Calu3 (cell line): ENCODE data around the gene VASP. TPM values are rescaled to one million over a fixed set of nuclear protein-coding genes. Genes with fewer than 3 reads are reported as not detected.

Experiments
- BruUV-seq: library from RNA; stranded (reverse); fragments of 400-500 nt; replicated peaks from 2 replicates; lab custom pipeline; 2021; lab: Mats Ljungman, UMichigan
- CTCF ChIA-PET: fragments of 300-600 bp; sonication (Branson Sonifier 250); formaldehyde crosslinking; loops from one replicate; lab custom pipeline; 2022; ENCODE audit warnings: antibody characterized with exemption; lab: Charles Lee
- DNase-seq: peaks from one replicate; pipeline ENCODE4 v3.0.0; 2022
- H3K27ac Mint-ChIP-seq: one replicate; pipeline ENCODE4 v1.8.0; 2022; ENCODE audit warnings: mixed read lengths; ENCODE audit not compliant: unreplicated experiment
- H3K27me3 Mint-ChIP-seq: one replicate; pipeline ENCODE4 v1.8.0; 2022; ENCODE audit warnings: mixed read lengths; ENCODE audit not compliant: unreplicated experiment
- H3K36me3 Mint-ChIP-seq: one replicate; pipeline ENCODE4 v1.8.0; 2022; ENCODE audit warnings: mild to moderate bottlenecking, moderate library complexity, mixed read lengths; ENCODE audit not compliant: insufficient read depth, unreplicated experiment
- H3K4me1 Mint-ChIP-seq: one replicate; pipeline ENCODE4 v1.8.0; 2022; ENCODE audit warnings: mild to moderate bottlenecking, low read depth, mixed read lengths; ENCODE audit not compliant: unreplicated experiment
- H3K4me3 Mint-ChIP-seq: one replicate; pipeline ENCODE4 v1.8.0; 2022; ENCODE audit warnings: mild to moderate bottlenecking, low read depth, moderate library complexity, mixed read lengths; ENCODE audit not compliant: unreplicated experiment
- H3K9me3 Mint-ChIP-seq: one replicate; pipeline ENCODE4 v1.8.0; 2022; ENCODE audit warnings: low read depth, mixed read lengths; ENCODE audit not compliant: unreplicated experiment
- intact Hi-C: fragments of 100-400 bp; cut with micrococcal nuclease; formaldehyde crosslinking; loops from one replicate; pipeline ENCODE4 v1.10.0; 2022; ENCODE audit not compliant: unreplicated experiment
- total RNA-seq: library from RNA; stranded (reverse); gene quantifications from 2 replicates; pipeline ENCODE4 v1.2.3, GENCODE V29; 2022
- TF ChIP-seq, protein P1 (sequence below): fragments of 200-600 bp; IDR thresholded peaks from one replicate; pipeline ENCODE4 v1.8.0; 2022; ENCODE audit warnings: antibody characterized with exemption; ENCODE audit not compliant: unreplicated experiment

The VASP gene
- total RNA-seq, 1 experiment from 2014 or later, result 194 TPM

DNA sequence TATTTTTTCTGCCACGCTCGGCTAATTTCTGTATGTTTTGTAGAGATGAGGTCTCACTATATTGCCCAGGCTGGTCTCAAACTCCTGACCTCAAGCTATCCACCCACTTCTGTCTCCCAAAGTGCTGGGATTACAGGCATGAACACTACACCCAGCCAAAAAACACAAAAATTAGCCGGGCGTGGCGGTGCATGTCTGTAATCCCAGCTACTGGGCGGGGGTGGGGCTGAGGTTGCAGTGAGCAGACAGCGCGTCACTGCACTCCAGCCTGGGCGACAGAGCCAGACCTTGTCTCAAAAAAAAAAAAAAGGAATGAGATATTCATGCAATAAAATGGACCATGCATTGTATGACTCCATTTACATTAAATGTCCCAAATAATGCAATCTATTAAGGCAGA lies 32.2 kb downstream of the VASP start:
- H3K4me3 Mint-ChIP-seq, result no peak overlapping the region
- H3K4me1 Mint-ChIP-seq, result no peaks in the 10 kb centered on the region
- H3K27me3 Mint-ChIP-seq, result no peaks in the 10 kb centered on the region
- H3K36me3 Mint-ChIP-seq, result peaks cover 15% of the 10 kb centered on the region
- TF ChIP-seq, protein P1, sequence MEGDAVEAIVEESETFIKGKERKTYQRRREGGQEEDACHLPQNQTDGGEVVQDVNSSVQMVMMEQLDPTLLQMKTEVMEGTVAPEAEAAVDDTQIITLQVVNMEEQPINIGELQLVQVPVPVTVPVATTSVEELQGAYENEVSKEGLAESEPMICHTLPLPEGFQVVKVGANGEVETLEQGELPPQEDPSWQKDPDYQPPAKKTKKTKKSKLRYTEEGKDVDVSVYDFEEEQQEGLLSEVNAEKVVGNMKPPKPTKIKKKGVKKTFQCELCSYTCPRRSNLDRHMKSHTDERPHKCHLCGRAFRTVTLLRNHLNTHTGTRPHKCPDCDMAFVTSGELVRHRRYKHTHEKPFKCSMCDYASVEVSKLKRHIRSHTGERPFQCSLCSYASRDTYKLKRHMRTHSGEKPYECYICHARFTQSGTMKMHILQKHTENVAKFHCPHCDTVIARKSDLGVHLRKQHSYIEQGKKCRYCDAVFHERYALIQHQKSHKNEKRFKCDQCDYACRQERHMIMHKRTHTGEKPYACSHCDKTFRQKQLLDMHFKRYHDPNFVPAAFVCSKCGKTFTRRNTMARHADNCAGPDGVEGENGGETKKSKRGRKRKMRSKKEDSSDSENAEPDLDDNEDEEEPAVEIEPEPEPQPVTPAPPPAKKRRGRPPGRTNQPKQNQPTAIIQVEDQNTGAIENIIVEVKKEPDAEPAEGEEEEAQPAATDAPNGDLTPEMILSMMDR, result no peak
- intact Hi-C loops, result no loop called here
- no TSS peak for BruUV-seq
- H3K9me3 Mint-ChIP-seq, result peaks cover 3% of the 10 kb centered on the region
- CTCF ChIA-PET, result no interaction called here
- DNase-seq, result no peak
- H3K27ac Mint-ChIP-seq, result no peak overlapping the region

DNA sequence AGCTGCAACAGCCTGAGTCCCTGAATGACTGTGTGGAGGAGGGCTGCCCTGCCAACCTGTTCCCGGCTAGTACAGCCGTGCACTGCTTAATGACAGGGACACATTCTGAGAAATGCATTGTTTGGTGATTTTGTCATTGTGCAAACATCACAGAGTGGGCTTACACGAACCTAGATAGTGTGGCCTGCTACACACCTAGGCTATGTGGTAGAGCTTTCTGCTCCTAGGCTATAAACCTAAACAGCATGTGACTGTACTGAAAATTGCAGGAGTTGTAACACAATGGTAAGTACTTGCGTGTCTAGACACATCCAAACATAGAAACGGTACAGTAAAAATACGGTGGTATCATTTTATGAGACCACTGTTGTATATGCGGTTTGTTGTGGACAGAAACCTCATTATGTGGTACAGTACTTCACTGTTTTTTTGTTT lies 35.0 kb downstream of the VASP start:
- TF ChIP-seq, protein P1, result no peak
- Mint-ChIP-seq H3K36me3 (no peaks in the 10 kb centered on the region), H3K9me3 (peaks cover 3% of the 10 kb centered on the region), H3K27ac (no peak overlapping the region), H3K4me1 (no peaks in the 10 kb centered on the region), H3K4me3 (no peak overlapping the region), H3K27me3 (no peaks in the 10 kb centered on the region)
- CTCF ChIA-PET, result no interaction called here
- no TSS peak for BruUV-seq
- DNase-seq, result no peak
- intact Hi-C loops, result no loop called here

DNA sequence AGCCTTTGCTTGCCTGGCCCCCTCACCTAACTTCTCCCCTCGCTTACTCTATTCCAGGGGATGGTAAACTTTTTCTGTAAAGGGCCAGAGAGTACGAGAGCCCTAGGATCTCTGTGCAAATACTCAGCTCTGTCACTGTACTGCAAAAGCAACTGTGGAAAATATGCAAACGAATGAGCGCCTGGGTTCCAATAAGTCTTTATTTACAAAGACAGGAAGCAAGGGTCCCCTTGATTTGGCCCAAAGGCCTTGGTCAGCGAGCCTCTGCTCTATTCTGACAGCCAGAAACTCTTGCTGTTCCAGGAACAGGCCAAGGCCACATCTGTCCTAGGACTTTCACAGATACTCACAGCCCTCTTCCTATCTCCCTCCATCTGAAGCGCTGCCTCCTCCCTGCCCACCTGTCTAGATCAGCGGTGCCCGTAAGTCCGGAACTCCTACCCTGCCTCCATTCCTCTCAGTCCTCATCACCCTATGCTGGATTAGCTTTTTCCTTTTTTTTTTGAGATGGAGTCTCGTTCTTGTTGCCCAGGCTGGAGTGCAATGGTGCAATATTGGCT lies 40.0 kb downstream of the VASP start:
- H3K27me3 Mint-ChIP-seq, result no peaks in the 10 kb centered on the region
- H3K36me3 Mint-ChIP-seq, result peaks cover 5% of the 10 kb centered on the region
- BruUV-seq, result no TSS peak
- intact Hi-C loops, result no loop called here
- no peak overlapping the region for H3K4me3 Mint-ChIP-seq
- H3K9me3 Mint-ChIP-seq, result no peaks in the 10 kb centered on the region
- no peak for DNase-seq
- H3K4me1 Mint-ChIP-seq, result no peaks in the 10 kb centered on the region
- TF ChIP-seq, protein P1, result no peak
- no peak overlapping the region for H3K27ac Mint-ChIP-seq
- CTCF ChIA-PET, result no interaction called here

DNA sequence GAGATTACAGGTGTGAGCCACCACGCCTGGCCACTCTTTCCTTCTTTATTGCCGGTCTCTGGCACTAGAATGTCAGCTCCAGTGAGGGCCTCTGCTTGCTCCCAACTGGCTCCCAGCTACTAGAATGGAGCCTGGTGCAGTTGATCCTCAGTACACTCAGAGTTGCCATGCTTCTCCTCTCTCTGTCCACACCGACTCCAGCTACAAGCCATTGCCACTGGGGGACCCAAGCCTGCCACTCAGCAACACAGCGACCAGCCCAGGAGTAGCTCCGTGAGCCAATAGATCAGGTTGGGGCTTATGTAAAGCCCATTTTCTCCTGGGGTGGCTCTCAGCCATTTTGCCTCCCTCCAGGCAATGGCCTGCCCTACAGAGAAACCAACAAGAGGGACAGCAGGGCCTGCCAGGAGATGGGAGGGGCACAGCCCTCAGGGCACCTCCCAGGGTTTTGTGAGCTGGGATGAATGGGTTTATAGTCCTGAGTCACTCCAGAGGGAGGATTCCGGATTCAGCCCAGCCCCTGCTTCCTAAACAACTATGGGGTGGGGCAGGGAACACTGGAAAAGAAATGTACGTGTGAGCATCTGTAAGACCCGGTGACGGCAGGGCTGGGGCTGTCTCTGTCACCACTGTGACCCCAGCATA lies 40.8 kb downstream of the VASP start:
- no peak overlapping the region for H3K27ac Mint-ChIP-seq
- intact Hi-C loops, result no loop called here
- DNase-seq, result no peak
- no TSS peak for BruUV-seq
- no peaks in the 10 kb centered on the region for H3K4me1 Mint-ChIP-seq
- no peaks in the 10 kb centered on the region for H3K27me3 Mint-ChIP-seq
- peaks cover 5% of the 10 kb centered on the region for H3K36me3 Mint-ChIP-seq
- H3K9me3 Mint-ChIP-seq, result no peaks in the 10 kb centered on the region
- no peak overlapping the region for H3K4me3 Mint-ChIP-seq
- CTCF ChIA-PET, result interaction anchor here (0.5 kb wide), 1 partner anchor 10 kb away, joined by 5 read pairs; no protein-coding TSS in a partner anchor
- TF ChIP-seq, protein P1, result no peak
